ENCODE results near the gene C7. TPM values are rescaled to one million over a fixed set of nuclear protein-coding genes. Genes with fewer than 3 reads are reported as not detected.

The C7 gene
- total RNA-seq, 1 experiment from 2014 or later = 0.74 TPM

DNA sequence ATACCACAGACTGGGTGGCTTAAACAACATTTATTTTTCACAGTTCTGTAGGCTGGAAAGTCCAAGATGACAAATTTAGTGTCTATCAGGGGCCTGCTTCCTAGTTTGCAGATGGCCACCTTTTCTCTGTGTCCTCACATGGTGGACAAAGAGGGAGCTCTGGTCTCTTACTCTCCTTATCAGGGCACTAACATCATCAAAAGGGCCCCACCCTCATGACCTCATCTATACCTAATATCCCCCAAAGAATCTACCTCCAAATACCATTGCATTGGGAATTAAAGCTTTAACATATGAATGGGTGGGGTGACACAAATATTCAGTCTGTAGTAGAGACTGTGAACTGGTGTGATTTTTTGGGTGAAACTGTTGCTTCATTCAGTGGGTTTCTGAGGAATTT is 78.1 kb downstream of the C7 start:
- no peaks in the 10 kb centered on the region for H3K4me1 ChIP-seq (ENCODE audit: control insufficient read depth in 1 of 2, insufficient read depth in 2 of 2, low read length in 2 of 2)

More for the DNA sequence above, 78.1 kb downstream of the C7 start:
- H3K9ac ChIP-seq (ENCODE audit: low read length) = no peak overlapping the region
- H3K36me3 ChIP-seq (ENCODE audit: control insufficient read depth in 1 of 2, insufficient read depth in 2 of 2, low read length in 2 of 2) = no peaks in the 10 kb centered on the region
- H3K79me2 ChIP-seq (ENCODE audit: insufficient read depth, low read length) = no peaks in the 10 kb centered on the region
- DNase-seq (ENCODE audit: low read depth, low spot score) = no peak
- TF ChIP-seq CTCF (IDR thresholded peaks at IDR 0.05 in 2 of 3, conservative IDR thresholded peaks at IDR 0.05 in 1 of 3; ENCODE audit: borderline replicate concordance in 1 of 3, insufficient read depth in 1 of 3, low read depth in 2 of 3, low read length in 2 of 3) (no peak), EZH2phosphoT487 (IDR thresholded peaks at IDR 0.05; ENCODE audit: borderline replicate concordance) (no peak), CBX3 (IDR thresholded peaks at IDR 0.05; ENCODE audit: low read depth) (no peak), ELF1 (IDR thresholded peaks at IDR 0.05; ENCODE audit: borderline replicate concordance, low read depth) (no peak), SP1 (IDR thresholded peaks at IDR 0.05; ENCODE audit: low read depth) (no peak), JUND (IDR thresholded peaks at IDR 0.05) (no peak), ZNF274 (IDR thresholded peaks at IDR 0.05; ENCODE audit: low read depth, low read length) (no peak), FOSL1 (IDR thresholded peaks at IDR 0.05; ENCODE audit: low read depth) (no peak), SIN3A (IDR thresholded peaks at IDR 0.05; ENCODE audit: low read depth) (no peak), ZFX (IDR thresholded peaks at IDR 0.05) (no peak), TCF7L2 (IDR thresholded peaks at IDR 0.05; ENCODE audit: borderline replicate concordance, extremely low read depth, insufficient read depth, insufficient read length) (no peak), POLR2A (IDR thresholded peaks at IDR 0.05; ENCODE audit: borderline replicate concordance, extremely low read depth, insufficient read depth, insufficient read length) (no peak), EZH2 (IDR thresholded peaks at IDR 0.05) (no peak), YY1 (IDR thresholded peaks at IDR 0.05; ENCODE audit: extremely low read depth, insufficient replicate concordance, low read depth, low read length) (no peak), RAD21 (IDR thresholded peaks at IDR 0.05; ENCODE audit: low read depth) (no peak), POLR2AphosphoS5 (IDR thresholded peaks at IDR 0.05; ENCODE audit: low read depth, low read length) (no peak), CEBPB (IDR thresholded peaks at IDR 0.05; ENCODE audit: low read depth) (no peak)
- TF ChIP-seq, protein P1, sequence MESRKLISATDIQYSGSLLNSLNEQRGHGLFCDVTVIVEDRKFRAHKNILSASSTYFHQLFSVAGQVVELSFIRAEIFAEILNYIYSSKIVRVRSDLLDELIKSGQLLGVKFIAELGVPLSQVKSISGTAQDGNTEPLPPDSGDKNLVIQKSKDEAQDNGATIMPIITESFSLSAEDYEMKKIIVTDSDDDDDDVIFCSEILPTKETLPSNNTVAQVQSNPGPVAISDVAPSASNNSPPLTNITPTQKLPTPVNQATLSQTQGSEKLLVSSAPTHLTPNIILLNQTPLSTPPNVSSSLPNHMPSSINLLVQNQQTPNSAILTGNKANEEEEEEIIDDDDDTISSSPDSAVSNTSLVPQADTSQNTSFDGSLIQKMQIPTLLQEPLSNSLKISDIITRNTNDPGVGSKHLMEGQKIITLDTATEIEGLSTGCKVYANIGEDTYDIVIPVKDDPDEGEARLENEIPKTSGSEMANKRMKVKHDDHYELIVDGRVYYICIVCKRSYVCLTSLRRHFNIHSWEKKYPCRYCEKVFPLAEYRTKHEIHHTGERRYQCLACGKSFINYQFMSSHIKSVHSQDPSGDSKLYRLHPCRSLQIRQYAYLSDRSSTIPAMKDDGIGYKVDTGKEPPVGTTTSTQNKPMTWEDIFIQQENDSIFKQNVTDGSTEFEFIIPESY (IDR thresholded peaks at IDR 0.05; ENCODE audit: extremely low read depth, insufficient replicate concordance, low read length) = no peak
- TF ChIP-seq, protein P2, sequence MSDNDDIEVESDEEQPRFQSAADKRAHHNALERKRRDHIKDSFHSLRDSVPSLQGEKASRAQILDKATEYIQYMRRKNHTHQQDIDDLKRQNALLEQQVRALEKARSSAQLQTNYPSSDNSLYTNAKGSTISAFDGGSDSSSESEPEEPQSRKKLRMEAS (IDR thresholded peaks at IDR 0.05) = no peak
- ChIA-PET POLR2A (no interaction called here), RAD21 (ENCODE audit: low non-redundant PET in 1 of 2, low total read pairs in 2 of 2, uncharacterized antibody in 2 of 2, unreplicated experiment in 2 of 2) (no interaction called here), CTCF (no interaction called here)
- H3K27ac ChIP-seq (ENCODE audit: low read depth, low read length) = no peak overlapping the region
- H3K4me3 ChIP-seq (replicated peaks in 1 of 2; ENCODE audit: low read depth in 1 of 2, low read length in 2 of 2) = no peak overlapping the region
- BruUV-seq (replicated peaks) = no TSS peak
- H3K4me2 ChIP-seq (ENCODE audit: low read length) = no peak overlapping the region
- no peak for ATAC-seq
- H4K20me1 ChIP-seq (ENCODE audit: insufficient read depth) = no peaks in the 10 kb centered on the region
- no peaks in the 10 kb centered on the region for H3K9me2 ChIP-seq (ENCODE audit: insufficient read depth)
- no peaks in the 10 kb centered on the region for H3K27me3 ChIP-seq (ENCODE audit: insufficient read depth, low read length)
- no peak overlapping the region for H2AFZ ChIP-seq (ENCODE audit: low read depth, low read length, poor library complexity, severe bottlenecking)
- H3K9me3 ChIP-seq (ENCODE audit: control insufficient read depth in 1 of 2, insufficient read depth in 1 of 2, low read depth in 1 of 2, low read length in 2 of 2) = 0 out of 4 replicates have a peak, but pooled peaks cover 0 to 3% of the 10 kb centered on the region in 2 experiments
- intact Hi-C loops (cut with micrococcal nuclease) = no loop called here

Data from HCT116 (cell line).